ENCODE measurements around the gene RASSF4.

The RASSF4 gene

DNA sequence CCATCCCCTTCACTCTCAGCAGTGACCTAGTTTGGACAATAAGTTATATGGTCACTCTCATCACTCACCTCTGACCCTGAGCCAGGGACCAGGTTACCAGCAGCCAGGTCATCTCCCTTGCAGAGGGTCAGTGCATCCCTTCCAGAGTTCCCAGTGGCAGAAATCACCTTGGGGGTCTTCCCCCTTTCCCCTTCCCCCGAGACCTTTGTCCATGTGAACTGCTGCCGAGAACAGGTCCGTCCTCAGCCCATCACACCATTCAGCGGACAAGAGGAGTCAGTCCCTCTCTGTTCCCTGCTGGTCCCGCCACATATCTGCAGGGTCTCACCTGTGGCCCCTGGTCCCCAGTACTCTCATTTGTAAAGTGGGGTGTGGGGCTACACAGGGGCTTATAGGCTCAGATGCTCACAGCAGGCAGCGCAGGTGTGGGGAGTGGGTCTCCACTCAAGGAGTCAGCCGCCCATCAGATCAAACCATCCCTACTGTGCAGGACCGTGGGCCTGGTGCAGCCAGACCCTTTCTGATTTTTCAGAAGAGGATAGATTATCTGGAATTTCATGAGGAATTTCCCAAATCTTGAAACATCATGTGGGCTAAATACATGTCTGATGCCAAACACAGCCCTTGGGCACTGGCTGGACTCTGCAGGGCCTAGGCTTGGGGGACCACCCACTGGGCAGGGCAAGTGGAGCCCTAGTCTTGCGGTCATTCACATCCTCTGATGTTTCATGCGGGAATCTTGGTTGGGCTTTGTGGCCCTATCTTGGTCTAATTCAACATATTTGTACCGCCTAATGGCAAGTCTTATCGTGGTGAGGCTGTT is 12.5 kb downstream of the RASSF4 start:
- TF ChIP-seq CTCF (IDR thresholded peaks at IDR 0.05; ENCODE audit: low read depth, low read length, missing control alignments), result no peak
- no peak for DNase-seq (ENCODE audit: extremely low read depth, low read depth)

DNA sequence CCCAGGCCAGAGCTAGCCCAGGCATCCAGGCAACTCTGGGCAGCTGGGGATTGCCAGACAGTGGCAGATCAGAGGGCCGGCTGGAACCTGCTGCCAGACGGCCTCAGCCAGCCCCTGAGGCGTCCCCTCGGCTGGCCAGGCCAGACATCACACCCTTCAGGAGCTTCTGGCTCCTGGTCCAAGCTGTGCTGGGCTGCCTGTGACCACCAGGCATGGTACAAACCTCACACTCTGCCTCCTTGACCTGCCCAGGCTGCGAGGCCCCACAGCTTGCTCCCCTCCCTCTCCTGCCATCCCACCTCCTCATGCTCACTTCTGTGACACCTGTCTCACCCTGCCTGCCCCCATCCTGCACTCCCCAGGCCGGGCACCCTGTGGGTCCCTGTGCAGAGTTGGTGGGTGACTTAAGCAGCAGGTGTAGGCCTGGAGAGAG is 13.3 kb downstream of the RASSF4 start:
- DNase-seq (ENCODE audit: extremely low read depth, low read depth), result no peak
- no peak for TF ChIP-seq CTCF (IDR thresholded peaks at IDR 0.05; ENCODE audit: low read depth, low read length, missing control alignments)
- no peak overlapping the region for H3K4me3 ChIP-seq (replicated peaks; ENCODE audit: low read depth, low read length)

More for the DNA sequence above, 12.5 kb downstream of the RASSF4 start:
- H3K4me3 ChIP-seq (replicated peaks; ENCODE audit: low read depth, low read length), result no peak overlapping the region

DNA sequence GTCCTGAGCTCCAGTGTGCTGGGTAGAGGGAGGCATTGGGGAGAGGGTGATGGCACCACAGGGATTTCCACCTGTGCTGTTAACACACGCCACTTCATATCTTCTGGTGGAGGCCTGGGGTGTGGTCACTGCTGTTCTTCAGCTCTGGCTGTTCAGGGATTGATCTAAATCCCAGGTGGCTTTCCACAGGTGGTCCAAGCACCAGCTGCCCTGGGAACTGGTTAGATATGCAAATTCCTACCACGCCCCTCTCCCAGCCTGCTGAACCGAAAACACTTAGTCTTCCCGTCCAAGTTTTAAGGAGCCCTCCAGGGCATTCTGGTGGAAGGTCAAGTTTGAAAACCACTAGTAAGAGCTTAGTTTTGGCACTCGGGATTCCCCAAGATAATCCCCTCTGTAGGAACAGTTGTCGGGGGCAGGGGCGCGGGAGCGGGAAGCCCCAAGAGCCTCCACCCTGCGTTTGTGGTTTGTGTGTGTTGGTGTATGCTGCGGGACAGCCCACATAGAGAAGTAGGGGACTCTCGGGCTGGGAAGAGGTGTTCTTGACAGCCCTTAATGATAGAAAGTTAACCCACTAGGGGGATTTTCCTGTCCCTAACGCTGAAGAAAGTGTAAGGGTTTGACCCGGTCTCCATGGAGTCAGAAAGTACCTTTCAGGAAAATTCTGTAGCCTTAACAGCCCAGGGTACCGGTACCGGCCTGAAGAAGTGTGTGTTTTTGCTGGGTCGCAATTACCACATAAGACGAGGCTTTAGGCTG is 13.9 kb downstream of the RASSF4 start:
- no peak overlapping the region for H3K4me3 ChIP-seq (replicated peaks; ENCODE audit: low read depth, low read length)
- TF ChIP-seq CTCF (IDR thresholded peaks at IDR 0.05; ENCODE audit: low read depth, low read length, missing control alignments), result no peak
- no peak for DNase-seq (ENCODE audit: extremely low read depth, low read depth)

DNA sequence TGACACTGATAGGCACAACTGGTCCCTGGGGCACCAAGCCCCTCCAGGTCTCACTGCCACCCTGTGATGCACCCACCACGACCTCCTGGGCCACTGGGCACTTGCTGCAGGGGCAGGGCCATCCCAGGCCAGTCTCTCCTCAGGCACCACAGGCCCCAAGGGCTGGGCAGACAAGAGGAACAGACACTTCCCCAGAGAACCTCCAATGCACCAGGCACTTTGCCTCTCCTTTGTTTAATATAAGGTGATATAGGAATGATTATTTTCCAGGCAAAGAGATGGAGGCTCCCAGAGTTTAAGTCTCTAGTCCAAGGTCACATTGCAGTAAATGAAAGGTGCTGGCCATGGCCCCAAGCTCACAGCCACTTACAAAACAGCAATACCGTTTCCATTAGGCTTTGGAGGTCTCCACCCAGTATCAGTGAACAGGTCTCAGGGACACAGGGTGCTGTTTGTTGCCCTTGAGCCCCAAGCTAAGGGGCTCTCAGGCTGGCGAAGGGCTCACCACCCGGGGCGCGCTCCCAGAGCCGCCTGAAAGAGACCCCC is 14.6 kb downstream of the RASSF4 start:
- DNase-seq (ENCODE audit: extremely low read depth, low read depth), result no peak
- H3K4me3 ChIP-seq (replicated peaks; ENCODE audit: low read depth, low read length), result peak overlapping the region; percentile 42
- TF ChIP-seq CTCF (IDR thresholded peaks at IDR 0.05; ENCODE audit: low read depth, low read length, missing control alignments), result no peak

DNA sequence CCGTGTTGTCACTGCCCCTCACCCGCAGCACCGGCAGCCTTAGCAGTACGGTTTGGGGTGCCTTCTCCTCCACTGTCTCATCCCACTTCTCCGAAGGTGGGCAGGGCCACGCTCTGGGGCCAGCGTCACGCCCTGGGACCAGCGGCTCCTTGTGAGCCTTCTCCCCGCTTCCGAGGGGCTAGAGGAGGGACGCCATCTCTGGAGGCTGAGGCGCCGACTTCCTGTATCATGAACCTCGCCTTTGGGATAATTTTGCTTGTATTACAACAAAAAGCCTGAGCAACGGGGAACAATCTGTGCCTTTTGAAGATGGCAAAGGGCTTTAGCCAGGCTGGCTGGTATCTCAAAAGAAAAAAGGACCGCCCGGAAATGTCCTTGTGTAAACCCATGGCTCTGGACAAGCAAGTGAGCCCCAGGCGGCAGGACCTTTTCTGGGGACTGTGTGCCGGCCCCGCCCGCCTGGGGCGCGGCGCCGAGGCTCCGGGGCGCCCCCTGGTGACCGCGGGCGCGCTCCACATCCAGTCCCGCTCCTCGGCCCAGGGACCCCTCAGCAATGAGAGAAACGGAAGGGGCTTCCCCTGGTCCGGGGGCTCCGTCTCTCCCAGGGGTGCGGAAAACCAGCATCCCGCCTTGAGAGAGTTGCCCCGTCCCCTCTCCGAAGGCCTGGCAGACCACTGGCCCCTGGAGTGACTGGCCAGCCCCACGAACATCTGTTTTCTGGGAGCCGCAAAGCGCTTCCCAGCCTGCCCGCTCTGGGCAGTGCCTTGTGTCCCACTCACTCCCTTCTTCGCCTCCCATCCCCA is 15.2 kb downstream of the RASSF4 start:
- H3K4me3 ChIP-seq (replicated peaks; ENCODE audit: low read depth, low read length), result peak overlapping the region; percentile 42
- peak; percentile 91 for TF ChIP-seq CTCF (IDR thresholded peaks at IDR 0.05; ENCODE audit: low read depth, low read length, missing control alignments)
- no peak for DNase-seq (ENCODE audit: extremely low read depth, low read depth)

All from HFF-Myc (cell line).